Measurements from ENCODE around the gene CENPI.

DNA sequence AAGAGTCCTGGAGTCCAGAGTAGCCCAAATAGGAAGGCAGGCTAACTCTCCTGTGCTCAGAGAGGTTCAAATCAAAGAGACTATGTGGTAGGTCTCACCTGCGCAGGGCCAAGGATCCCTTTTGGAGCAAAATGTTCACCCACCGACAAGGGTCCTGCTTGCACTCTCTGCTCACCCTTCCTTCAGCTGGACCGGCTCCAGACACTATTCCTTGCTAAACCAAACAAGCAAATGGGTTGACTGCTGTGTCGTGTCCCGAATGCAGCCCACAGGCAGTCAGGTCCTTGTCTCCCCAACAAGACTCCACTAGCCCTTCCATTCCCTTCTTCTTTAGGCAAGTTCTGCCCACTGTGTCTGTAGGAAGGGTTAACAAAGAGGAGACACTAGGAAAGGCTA, 46.9 kb upstream of the CENPI start:
- TF ChIP-seq ZFP36 (IDR thresholded peaks at IDR 0.05; ENCODE audit: borderline replicate concordance, low read depth, low read length, partially characterized antibody) (no peak), SUZ12 (IDR thresholded peaks at IDR 0.05; ENCODE audit: low read depth, low read length) (no peak), ZKSCAN1 (IDR thresholded peaks at IDR 0.05; ENCODE audit: low read length) (no peak), MAZ (IDR thresholded peaks at IDR 0.05; ENCODE audit: borderline replicate concordance, low read depth, low read length) (no peak), MAZ (CRISPR knock-in tag; IDR thresholded peaks at IDR 0.05; ENCODE audit: low read depth) (no peak)
- TF ChIP-seq, protein P1, sequence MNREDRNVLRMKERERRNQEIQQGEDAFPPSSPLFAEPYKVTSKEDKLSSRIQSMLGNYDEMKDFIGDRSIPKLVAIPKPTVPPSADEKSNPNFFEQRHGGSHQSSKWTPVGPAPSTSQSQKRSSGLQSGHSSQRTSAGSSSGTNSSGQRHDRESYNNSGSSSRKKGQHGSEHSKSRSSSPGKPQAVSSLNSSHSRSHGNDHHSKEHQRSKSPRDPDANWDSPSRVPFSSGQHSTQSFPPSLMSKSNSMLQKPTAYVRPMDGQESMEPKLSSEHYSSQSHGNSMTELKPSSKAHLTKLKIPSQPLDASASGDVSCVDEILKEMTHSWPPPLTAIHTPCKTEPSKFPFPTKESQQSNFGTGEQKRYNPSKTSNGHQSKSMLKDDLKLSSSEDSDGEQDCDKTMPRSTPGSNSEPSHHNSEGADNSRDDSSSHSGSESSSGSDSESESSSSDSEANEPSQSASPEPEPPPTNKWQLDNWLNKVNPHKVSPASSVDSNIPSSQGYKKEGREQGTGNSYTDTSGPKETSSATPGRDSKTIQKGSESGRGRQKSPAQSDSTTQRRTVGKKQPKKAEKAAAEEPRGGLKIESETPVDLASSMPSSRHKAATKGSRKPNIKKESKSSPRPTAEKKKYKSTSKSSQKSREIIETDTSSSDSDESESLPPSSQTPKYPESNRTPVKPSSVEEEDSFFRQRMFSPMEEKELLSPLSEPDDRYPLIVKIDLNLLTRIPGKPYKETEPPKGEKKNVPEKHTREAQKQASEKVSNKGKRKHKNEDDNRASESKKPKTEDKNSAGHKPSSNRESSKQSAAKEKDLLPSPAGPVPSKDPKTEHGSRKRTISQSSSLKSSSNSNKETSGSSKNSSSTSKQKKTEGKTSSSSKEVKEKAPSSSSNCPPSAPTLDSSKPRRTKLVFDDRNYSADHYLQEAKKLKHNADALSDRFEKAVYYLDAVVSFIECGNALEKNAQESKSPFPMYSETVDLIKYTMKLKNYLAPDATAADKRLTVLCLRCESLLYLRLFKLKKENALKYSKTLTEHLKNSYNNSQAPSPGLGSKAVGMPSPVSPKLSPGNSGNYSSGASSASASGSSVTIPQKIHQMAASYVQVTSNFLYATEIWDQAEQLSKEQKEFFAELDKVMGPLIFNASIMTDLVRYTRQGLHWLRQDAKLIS (CRISPR knock-in tag; IDR thresholded peaks at IDR 0.05): no peak
- TF ChIP-seq, protein P2, sequence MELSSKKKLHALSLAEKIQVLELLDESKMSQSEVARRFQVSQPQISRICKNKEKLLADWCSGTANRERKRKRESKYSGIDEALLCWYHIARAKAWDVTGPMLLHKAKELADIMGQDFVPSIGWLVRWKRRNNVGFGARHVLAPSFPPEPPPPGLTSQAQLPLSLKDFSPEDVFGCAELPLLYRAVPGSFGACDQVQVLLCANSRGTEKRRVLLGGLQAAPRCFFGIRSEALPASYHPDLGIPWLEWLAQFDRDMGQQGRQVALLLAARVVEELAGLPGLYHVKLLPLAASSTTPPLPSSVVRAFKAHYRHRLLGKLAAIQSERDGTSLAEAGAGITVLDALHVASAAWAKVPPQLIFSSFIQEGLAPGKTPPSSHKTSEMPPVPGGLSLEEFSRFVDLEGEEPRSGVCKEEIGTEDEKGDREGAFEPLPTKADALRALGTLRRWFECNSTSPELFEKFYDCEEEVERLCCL (CRISPR knock-in tag; IDR thresholded peaks at IDR 0.05; ENCODE audit: borderline replicate concordance): no peak

All from HepG2 (cell line).